Left hindlimb (tissue), 1 donor: ENCODE data around the gene NR1D2.
"Not testable (repeated sequence)": the region's sequence is repeated elsewhere in the genome, so short reads cannot be mapped to it uniquely, and the experiment has no call there.

ENCODE experiments used
- DNase-seq: peaks from one replicate; pipeline ENCODE4 v3.0.0-alpha.2; 2018

NR1D2 gene

GRCh38 chr3:24010834-24011233 lies 65.7 kb downstream of the NR1D2 start:
- not testable (repeated sequence) for DNase-seq

DNA sequence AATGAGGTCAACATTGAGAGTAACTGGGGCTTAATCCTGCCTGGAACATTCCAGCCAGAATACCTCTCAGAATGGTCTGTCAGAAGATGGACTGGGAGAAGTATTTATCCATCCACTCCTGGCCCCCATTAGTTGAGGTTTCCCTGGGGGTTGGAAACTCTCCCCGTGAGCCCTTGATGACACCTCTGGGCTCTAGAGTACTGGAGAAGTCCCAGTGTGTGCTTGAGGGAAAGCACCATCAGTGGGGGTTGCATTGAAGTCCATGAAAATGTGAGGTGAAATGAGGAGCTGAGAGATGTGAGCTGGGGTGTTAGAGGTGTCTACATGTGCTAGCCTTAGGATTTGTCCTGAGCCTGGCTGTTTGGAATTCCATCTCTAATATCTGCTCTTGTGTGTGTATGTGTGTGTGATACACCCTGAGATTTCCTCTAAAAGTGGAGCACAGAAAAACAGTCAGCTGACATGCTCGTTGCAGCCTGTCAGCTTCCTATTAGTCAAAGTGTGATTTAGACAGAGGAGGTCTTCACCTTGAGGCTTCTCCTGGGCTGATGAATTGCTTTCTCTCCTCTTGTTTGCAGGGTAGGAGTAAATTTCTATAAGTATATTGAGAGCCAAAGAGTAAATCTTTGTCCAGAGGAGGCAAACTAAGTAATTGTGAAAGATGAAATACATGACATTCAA lies 67.6 kb downstream of the NR1D2 start:
- DNase-seq, result no peak

GRCh38 chr3:24017305-24017704 lies 72.2 kb downstream of the NR1D2 start:
- peak; percentile 67 for DNase-seq

DNA sequence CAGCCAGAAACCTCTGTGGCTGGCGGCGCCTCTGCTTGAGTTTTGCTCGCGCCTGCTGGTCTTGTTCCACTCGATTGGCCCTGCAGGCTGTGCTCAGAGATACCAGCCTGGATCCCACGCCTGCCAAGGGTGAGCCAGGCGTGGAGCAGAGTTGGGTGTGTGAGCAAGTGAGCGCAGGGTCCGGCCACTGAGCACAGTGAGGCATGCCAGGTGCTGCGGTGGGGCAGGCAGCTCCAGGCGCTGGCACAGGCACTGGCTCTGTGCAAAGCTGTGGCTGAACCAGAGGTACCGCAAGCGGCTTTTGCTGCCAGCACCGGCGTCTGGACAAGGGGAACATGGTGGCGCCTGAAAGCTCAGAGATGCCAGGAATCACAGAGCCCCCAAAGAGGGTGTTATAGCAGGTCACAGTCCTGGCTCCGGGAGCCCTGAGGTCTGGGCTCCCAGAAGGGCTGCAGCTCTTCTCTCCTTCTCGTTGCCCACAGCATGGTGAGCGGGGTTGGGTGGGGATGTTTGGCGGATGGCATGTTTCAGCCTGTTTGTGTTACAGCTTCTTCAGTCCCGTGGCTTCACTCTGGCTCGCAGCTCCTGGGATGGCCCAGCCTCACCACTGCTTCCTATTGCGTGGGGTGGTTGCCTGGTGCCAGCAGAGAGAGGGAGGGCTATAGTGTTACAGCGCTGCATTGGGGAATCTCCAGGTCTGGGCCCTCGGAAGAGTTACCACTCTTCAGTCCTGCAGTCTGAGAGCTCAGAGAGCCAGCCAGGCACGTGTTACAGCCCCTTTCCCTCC lies 73.9 kb downstream of the NR1D2 start:
- no peak for DNase-seq

DNA sequence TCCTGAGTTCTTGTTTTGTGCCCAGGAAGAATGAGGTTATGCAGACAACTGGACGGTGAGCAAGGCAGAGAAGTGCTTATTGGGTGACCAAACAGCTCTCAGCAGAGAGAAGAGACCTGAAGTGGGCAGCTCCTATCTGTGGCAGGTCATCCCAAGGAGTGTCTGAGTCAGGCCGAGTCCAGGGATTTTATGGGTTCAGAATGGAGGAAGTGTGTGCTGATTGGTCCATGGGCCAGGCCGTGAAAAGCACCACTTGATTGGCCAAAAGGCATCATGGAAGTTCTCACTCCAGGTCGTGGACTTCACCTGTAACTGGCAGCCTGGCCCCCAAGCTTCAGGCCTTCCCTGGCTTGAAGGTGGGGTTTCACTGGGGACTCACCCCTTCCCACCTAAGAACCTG lies 74.5 kb downstream of the NR1D2 start:
- no peak for DNase-seq

- DNase-seq, result no peak
These were observed 75.1 kb downstream of the NR1D2 start for GRCh38 chr3:24020036-24020691.

DNA sequence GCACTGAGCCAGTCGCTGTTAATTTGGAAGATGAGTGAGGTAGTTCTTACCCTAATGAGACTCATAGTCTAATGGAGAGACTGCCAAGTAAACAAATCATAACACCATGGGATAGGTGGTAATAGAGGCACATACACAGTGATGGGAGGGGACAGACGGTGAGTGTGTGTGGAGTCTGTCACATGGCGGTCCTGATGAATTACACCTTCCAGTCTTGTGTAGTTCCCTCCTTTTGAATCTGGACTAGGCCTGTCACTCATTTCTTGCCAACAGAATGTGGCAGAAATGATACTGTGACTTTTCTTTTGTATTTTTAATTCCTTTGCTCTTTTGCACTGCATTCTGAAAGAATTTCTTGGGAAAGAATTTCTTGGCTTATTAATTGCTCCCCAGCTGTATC lies 78.1 kb downstream of the NR1D2 start:
- no peak for DNase-seq

GRCh38 chr3:24025805-24026204 lies 80.7 kb downstream of the NR1D2 start:
- DNase-seq, result no peak

DNA sequence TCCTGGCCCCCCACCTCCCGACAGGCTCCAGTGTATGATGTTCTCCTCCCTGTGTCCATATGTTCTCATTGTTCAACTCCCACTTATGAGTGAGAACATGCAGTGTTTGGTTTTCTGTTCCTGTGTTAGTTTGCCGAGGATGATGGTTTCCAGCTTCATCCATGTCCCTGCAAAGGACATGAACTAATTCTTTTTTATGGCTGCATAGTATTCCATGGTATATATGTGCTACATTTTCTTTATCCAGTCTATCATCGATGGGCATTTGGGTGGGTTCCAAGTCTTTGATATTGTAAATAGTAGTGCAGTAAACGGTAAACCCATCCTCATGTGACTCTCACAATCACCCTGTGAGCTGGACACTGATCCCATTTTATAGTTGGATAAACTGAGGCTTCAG lies 81.6 kb downstream of the NR1D2 start:
- not testable (repeated sequence) for DNase-seq

GRCh38 chr3:24027946-24028345 lies 82.9 kb downstream of the NR1D2 start:
- no peak for DNase-seq
